Activated naive CD8-positive, alpha-beta T cell (primary cell): Measurements from ENCODE around the gene ODF4.

Experiments used
- H3K27ac Mint-ChIP-seq: one replicate; pipeline ENCODE4 v1.8.0; 2021; ENCODE audit warnings: mixed read lengths
- H3K27me3 Mint-ChIP-seq: one replicate; pipeline ENCODE4 v1.8.0; 2021; ENCODE audit warnings: mixed read lengths
- H3K36me3 Mint-ChIP-seq: one replicate; pipeline ENCODE4 v1.8.0; 2021; ENCODE audit warnings: mixed read lengths
- H3K4me1 Mint-ChIP-seq: one replicate; pipeline ENCODE4 v1.8.0; 2021; ENCODE audit warnings: low read depth, mixed read lengths
- H3K4me3 Mint-ChIP-seq: one replicate; pipeline ENCODE4 v1.8.0; 2021; ENCODE audit warnings: mild to moderate bottlenecking, mixed read lengths
- H3K9me3 Mint-ChIP-seq: one replicate; pipeline ENCODE4 v1.8.0; 2021; ENCODE audit warnings: low read depth, mixed read lengths

ODF4 gene

GRCh38 chr17:8339540-8339939, at the start of gene ODF4:
Gene ODF4, plus strand, starts transcription at chr17:8339840. Its CDS starts 212 bp downstream, at chr17:8340052.
- Mint-ChIP-seq H3K9me3 (no peaks in the 10 kb centered on the region), H3K27me3 (peaks cover 2% of the 10 kb centered on the region), H3K36me3 (no peaks in the 10 kb centered on the region), H3K27ac (no peak within 1 kb of the TSS), H3K4me1 (peaks cover 5% of the 10 kb centered on the region), H3K4me3 (no peak within 1 kb of the TSS)

GRCh38 chr17:8290043-8290442, 49.6 kb upstream of the ODF4 start:
- Mint-ChIP-seq H3K4me1 (peaks cover 42% of the 10 kb centered on the region), H3K36me3 (peaks cover 6% of the 10 kb centered on the region), H3K27ac (peak overlapping the region; percentile 72), H3K27me3 (no peaks in the 10 kb centered on the region), H3K4me3 (peak overlapping the region; percentile 95), H3K9me3 (no peaks in the 10 kb centered on the region)

- Mint-ChIP-seq H3K4me3 (no peak overlapping the region), H3K27me3 (no peaks in the 10 kb centered on the region), H3K36me3 (peaks cover 6% of the 10 kb centered on the region), H3K4me1 (peaks cover 44% of the 10 kb centered on the region), H3K9me3 (no peaks in the 10 kb centered on the region), H3K27ac (peak overlapping the region; percentile 47)
These were observed 46.8 kb upstream of the ODF4 start for GRCh38 chr17:8292639-8293395.

- Mint-ChIP-seq H3K27me3 (no peaks in the 10 kb centered on the region), H3K4me3 (peak overlapping the region; percentile 93), H3K36me3 (peaks cover 6% of the 10 kb centered on the region), H3K9me3 (no peaks in the 10 kb centered on the region), H3K4me1 (peaks cover 33% of the 10 kb centered on the region), H3K27ac (peak overlapping the region; percentile 64)
These were observed 45.3 kb upstream of the ODF4 start for GRCh38 chr17:8294361-8294760.

- H3K27ac Mint-ChIP-seq = peak overlapping the region; percentile 64
- peaks cover 5% of the 10 kb centered on the region for H3K36me3 Mint-ChIP-seq
- peak overlapping the region; percentile 93 for H3K4me3 Mint-ChIP-seq
- H3K4me1 Mint-ChIP-seq = peaks cover 28% of the 10 kb centered on the region
- H3K9me3 Mint-ChIP-seq = no peaks in the 10 kb centered on the region
- H3K27me3 Mint-ChIP-seq = no peaks in the 10 kb centered on the region
These were observed 44.8 kb upstream of the ODF4 start for GRCh38 chr17:8294814-8295316.

GRCh38 chr17:8300226-8300625, 39.4 kb upstream of the ODF4 start:
- no peaks in the 10 kb centered on the region for H3K9me3 Mint-ChIP-seq
- H3K27me3 Mint-ChIP-seq = no peaks in the 10 kb centered on the region
- H3K36me3 Mint-ChIP-seq = no peaks in the 10 kb centered on the region
- H3K27ac Mint-ChIP-seq = no peak overlapping the region
- H3K4me1 Mint-ChIP-seq = peaks cover 7% of the 10 kb centered on the region
- H3K4me3 Mint-ChIP-seq = no peak overlapping the region

- H3K4me1 Mint-ChIP-seq = peaks cover 7% of the 10 kb centered on the region
- no peak overlapping the region for H3K4me3 Mint-ChIP-seq
- no peaks in the 10 kb centered on the region for H3K27me3 Mint-ChIP-seq
- H3K27ac Mint-ChIP-seq = no peak overlapping the region
- H3K9me3 Mint-ChIP-seq = no peaks in the 10 kb centered on the region
- no peaks in the 10 kb centered on the region for H3K36me3 Mint-ChIP-seq
These were observed 38.9 kb upstream of the ODF4 start for GRCh38 chr17:8300627-8301242.

GRCh38 chr17:8310601-8311123, 29.0 kb upstream of the ODF4 start:
- Mint-ChIP-seq H3K27me3 (peaks cover 9% of the 10 kb centered on the region), H3K27ac (no peak overlapping the region), H3K4me1 (no peaks in the 10 kb centered on the region), H3K4me3 (no peak overlapping the region), H3K9me3 (no peaks in the 10 kb centered on the region), H3K36me3 (no peaks in the 10 kb centered on the region)

GRCh38 chr17:8311131-8311790, 28.4 kb upstream of the ODF4 start:
- H3K4me3 Mint-ChIP-seq = no peak overlapping the region
- H3K4me1 Mint-ChIP-seq = no peaks in the 10 kb centered on the region

GRCh38 chr17:8312251-8312650, 27.4 kb upstream of the ODF4 start:
- Mint-ChIP-seq H3K4me1 (no peaks in the 10 kb centered on the region), H3K4me3 (no peak overlapping the region), H3K36me3 (no peaks in the 10 kb centered on the region), H3K27me3 (peaks cover 9% of the 10 kb centered on the region), H3K9me3 (no peaks in the 10 kb centered on the region), H3K27ac (no peak overlapping the region)

More at GRCh38 chr17:8311131-8311790, 28.4 kb upstream of the ODF4 start:
- Mint-ChIP-seq H3K27ac (no peak overlapping the region), H3K9me3 (no peaks in the 10 kb centered on the region), H3K36me3 (no peaks in the 10 kb centered on the region), H3K27me3 (peaks cover 9% of the 10 kb centered on the region)

GRCh38 chr17:8312726-8313600, 26.7 kb upstream of the ODF4 start:
- H3K4me1 Mint-ChIP-seq = no peaks in the 10 kb centered on the region
- H3K9me3 Mint-ChIP-seq = no peaks in the 10 kb centered on the region
- no peaks in the 10 kb centered on the region for H3K36me3 Mint-ChIP-seq
- H3K27me3 Mint-ChIP-seq = peaks cover 9% of the 10 kb centered on the region
- no peak overlapping the region for H3K27ac Mint-ChIP-seq
- no peak overlapping the region for H3K4me3 Mint-ChIP-seq

- H3K4me3 Mint-ChIP-seq = no peak overlapping the region
- H3K9me3 Mint-ChIP-seq = no peaks in the 10 kb centered on the region
- no peak overlapping the region for H3K27ac Mint-ChIP-seq
- H3K27me3 Mint-ChIP-seq = peaks cover 9% of the 10 kb centered on the region
- no peaks in the 10 kb centered on the region for H3K36me3 Mint-ChIP-seq
- H3K4me1 Mint-ChIP-seq = no peaks in the 10 kb centered on the region
These were observed 24.6 kb upstream of the ODF4 start for GRCh38 chr17:8314797-8315763.

GRCh38 chr17:8315764-8316217, 23.8 kb upstream of the ODF4 start:
- Mint-ChIP-seq H3K27me3 (peaks cover 9% of the 10 kb centered on the region), H3K9me3 (no peaks in the 10 kb centered on the region), H3K36me3 (no peaks in the 10 kb centered on the region), H3K4me3 (no peak overlapping the region), H3K4me1 (no peaks in the 10 kb centered on the region), H3K27ac (no peak overlapping the region)
